Gastroesophageal sphincter (tissue), 3 donors: ENCODE measurements around the gene AFAP1.

ENCODE experiments used
- CTCF ChIP-seq, 4 experiments: fragments of 200-600 bp in 2 of 4; fragments of 450-650 bp in 2 of 4; sonication (generic) in 1 of 4; IDR thresholded peaks; one replicate each; pipeline ENCODE4 v1.5.1; 2017 to 2019; ENCODE audit warnings: antibody characterized with exemption in 4 of 4, mild to moderate bottlenecking in 2 of 4, moderate library complexity in 2 of 4
- EP300 ChIP-seq: sonication (generic); formaldehyde crosslinking; IDR thresholded peaks from one replicate; pipeline ENCODE4 v1.6.1; 2017; ENCODE audit warnings: antibody characterized with exemption, mild to moderate bottlenecking
- POLR2A ChIP-seq, 2 donors: fragments of 450-650 bp; IDR thresholded peaks; one replicate each; pipeline ENCODE4 v1.6.1; 2017; ENCODE audit warnings: antibody characterized with exemption in 2 of 2, mild to moderate bottlenecking in 2 of 2, moderate library complexity in 1 of 2
- POLR2AphosphoS5 ChIP-seq: sonication (generic); formaldehyde crosslinking; IDR thresholded peaks from one replicate; pipeline ENCODE4 v1.6.1; 2017; ENCODE audit warnings: antibody characterized with exemption

DNA sequence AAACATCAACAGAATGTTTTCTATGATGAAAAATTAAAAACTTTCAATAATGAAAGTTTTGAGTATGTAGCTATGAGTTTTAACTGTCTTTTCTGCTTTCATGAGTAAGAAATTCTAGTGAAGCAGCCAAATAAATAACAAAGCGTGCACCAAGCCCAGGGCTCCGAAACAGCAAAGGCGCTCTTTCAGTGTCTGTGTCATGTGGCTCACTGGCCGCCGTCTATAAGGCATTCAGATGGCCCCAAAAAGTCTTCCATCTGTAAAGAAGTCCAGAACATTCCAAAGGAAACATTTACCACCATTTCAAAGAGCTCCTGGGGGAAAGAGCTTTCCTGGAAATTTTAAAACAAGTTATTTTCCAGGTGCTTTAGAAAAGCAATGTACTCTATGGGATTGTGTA is 139.9 kb downstream of the AFAP1 start:
- no peak for TF ChIP-seq POLR2A (IDR thresholded peaks at IDR 0.05)
- TF ChIP-seq CTCF (IDR thresholded peaks at IDR 0.05), result no peak
- TF ChIP-seq POLR2AphosphoS5, result no peak
- TF ChIP-seq EP300, result no peak
